K562 (cell line): ENCODE results near the gene TUB. TPM values are rescaled to one million over a fixed set of nuclear protein-coding genes. Genes with fewer than 3 reads are reported as not detected.

Source experiments
- KHSRP ChIP-seq: fragments of 450-650 bp; IDR thresholded peaks from 2 replicates; pipeline ENCODE4 v1.6.1; 2017
- NR2C1 ChIP-seq, 2 experiments: fragments of 450-650 bp; IDR thresholded peaks; 2 replicates each; pipeline ENCODE4 v1.6.1; 2017; ENCODE audit warnings: mild to moderate bottlenecking in 2 of 2, antibody characterized with exemption in 1 of 2, inconsistent platforms in 1 of 2, missing compliant biosample characterization in 1 of 2, missing genetic modification characterization in 1 of 2
- NR3C1 ChIP-seq: sonication (generic); formaldehyde crosslinking; IDR thresholded peaks from 2 replicates; pipeline ENCODE4 v1.8.1; 2022; ENCODE audit warnings: missing genetic modification reagents
- RAD21 ChIP-seq, 2 experiments: fragments of 250-450 bp in 1 of 2; fragments of 450-650 bp in 1 of 2; sonication (Bioruptor Pico) in 1 of 2; formaldehyde crosslinking in 1 of 2; IDR thresholded peaks in 1 of 2; conservative IDR thresholded peaks in 1 of 2; 2 replicates each; pipeline versions ENCODE4 v1.4.0 to v1.8.0; 2020 to 2022; ENCODE audit warnings: mild to moderate bottlenecking in 2 of 2, moderate library complexity in 1 of 2
- ZBED1 ChIP-seq: IDR thresholded peaks from 2 replicates; pipeline ENCODE4 v1.6.1; 2014
- ZNF146 ChIP-seq: IDR thresholded peaks from one replicate; pipeline ENCODE4 v1.6.1; 2018; ENCODE audit warnings: missing compliant biosample characterization; ENCODE audit not compliant: unreplicated experiment
- ZNF263 ChIP-seq: sonication (generic); formaldehyde crosslinking; IDR thresholded peaks from 2 replicates; pipeline ENCODE4 v1.8.0; 2022; ENCODE audit warnings: mild to moderate bottlenecking, missing genetic modification reagents, borderline replicate concordance
- polyA plus RNA-seq, 8 experiments: library from polyadenylated mRNA; depleted of rRNA in 4 of 8; stranded (reverse) in 5 of 8; unstranded in 3 of 8; fragments of >200 nt; fragmentation: Nextera tagmentation in 2 of 8; fragmentation: Illumina TruSeq in 1 of 8; extraction: Ambion mirVana in 2 of 8; extraction: Trizol in 1 of 8; gene quantifications; 2 replicates each; pipeline versions ENCODE4 v1.2.1 to v1.2.3, GENCODE V29; 2011 to 2014; ENCODE audit warnings: inconsistent platforms in 1 of 8, missing spikeins in 1 of 8
- total RNA-seq, 7 experiments: library from RNA; depleted of rRNA in 6 of 7; stranded (reverse); fragments of >200 nt in 6 of 7; fragmentation: Illumina TruSeq in 2 of 7; extraction: Trizol in 2 of 7; gene quantifications; 2 replicates each; pipeline versions ENCODE4 v1.2.1 to v1.2.3, GENCODE V29; 2011 to 2021; ENCODE audit warnings: low replicate concordance in 1 of 7
- TF ChIP-seq, protein P1 (sequence below): sonication (generic); formaldehyde crosslinking; IDR thresholded peaks from 2 replicates; pipeline ENCODE4 v1.8.0; 2022; ENCODE audit warnings: mild to moderate bottlenecking, missing genetic modification reagents
- TF ChIP-seq, protein P2 (sequence below), 2 experiments: fragments of 450-650 bp in 1 of 2; sonication (generic) in 1 of 2; formaldehyde crosslinking in 1 of 2; IDR thresholded peaks; 2 replicates each; pipeline versions ENCODE4 v1.7.1 to v1.9.0; 2016 to 2022; ENCODE audit warnings: inconsistent platforms in 1 of 2, mild to moderate bottlenecking in 1 of 2, missing genetic modification reagents in 1 of 2
- TF ChIP-seq, protein P3 (sequence below): fragments of 450-650 bp; IDR thresholded peaks from 2 replicates; pipeline ENCODE4 v1.6.1; 2016; ENCODE audit warnings: low read depth, mild to moderate bottlenecking, moderate library complexity
- TF ChIP-seq, protein P4 (sequence below): fragments of 250-450 bp; sonication (Bioruptor Pico); IDR thresholded peaks from 2 replicates; pipeline ENCODE4 v1.8.0; 2022; ENCODE audit warnings: moderate library complexity, mild to moderate bottlenecking, inconsistent platforms

TUB gene
- total and polyA plus RNA-seq, 9 of the 15 experiments (the other 6 are each of a cell fraction or from before 2014, with no cell fraction given), result not detected

DNA sequence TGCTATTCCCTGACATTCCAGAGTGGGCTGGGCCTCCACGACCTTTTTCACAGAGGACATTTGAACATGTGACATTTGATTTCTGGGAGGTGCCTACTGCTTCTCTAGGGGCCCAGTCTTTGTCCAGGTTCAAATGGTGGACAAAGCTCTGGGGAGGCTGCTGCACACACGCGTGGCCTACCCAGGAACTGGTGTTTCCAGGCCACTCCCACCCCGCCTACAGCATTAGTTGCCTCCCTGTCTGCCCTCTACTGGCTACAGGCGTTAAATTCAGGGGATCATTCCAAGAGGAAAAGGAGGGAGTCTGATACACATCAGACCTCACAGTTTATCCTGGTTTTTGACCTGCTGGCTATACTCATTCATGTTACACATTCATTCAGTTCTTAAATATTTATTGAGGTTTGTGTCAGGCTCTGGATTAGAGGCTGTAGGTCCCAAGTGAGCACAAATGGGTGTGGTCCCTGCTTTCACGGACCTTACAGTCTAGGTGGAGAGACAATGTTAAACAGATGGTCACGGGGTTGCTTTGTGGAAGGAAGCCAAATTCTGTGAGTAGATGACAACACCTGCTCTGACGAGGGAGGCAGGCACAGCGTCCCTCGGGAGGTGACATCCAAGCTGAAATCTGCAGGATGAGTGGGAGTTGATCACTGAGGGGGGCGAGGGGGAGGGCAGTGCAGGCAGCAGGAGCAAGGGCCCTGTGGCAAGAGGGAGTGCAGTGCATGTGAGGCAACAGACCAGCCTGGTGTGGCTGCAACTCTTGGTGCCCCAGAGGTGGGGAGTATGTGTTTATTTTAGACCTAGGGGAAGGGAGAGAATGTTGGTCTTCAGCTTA, 11.8 kb downstream of the TUB start (continued):
- TF ChIP-seq, protein P1, sequence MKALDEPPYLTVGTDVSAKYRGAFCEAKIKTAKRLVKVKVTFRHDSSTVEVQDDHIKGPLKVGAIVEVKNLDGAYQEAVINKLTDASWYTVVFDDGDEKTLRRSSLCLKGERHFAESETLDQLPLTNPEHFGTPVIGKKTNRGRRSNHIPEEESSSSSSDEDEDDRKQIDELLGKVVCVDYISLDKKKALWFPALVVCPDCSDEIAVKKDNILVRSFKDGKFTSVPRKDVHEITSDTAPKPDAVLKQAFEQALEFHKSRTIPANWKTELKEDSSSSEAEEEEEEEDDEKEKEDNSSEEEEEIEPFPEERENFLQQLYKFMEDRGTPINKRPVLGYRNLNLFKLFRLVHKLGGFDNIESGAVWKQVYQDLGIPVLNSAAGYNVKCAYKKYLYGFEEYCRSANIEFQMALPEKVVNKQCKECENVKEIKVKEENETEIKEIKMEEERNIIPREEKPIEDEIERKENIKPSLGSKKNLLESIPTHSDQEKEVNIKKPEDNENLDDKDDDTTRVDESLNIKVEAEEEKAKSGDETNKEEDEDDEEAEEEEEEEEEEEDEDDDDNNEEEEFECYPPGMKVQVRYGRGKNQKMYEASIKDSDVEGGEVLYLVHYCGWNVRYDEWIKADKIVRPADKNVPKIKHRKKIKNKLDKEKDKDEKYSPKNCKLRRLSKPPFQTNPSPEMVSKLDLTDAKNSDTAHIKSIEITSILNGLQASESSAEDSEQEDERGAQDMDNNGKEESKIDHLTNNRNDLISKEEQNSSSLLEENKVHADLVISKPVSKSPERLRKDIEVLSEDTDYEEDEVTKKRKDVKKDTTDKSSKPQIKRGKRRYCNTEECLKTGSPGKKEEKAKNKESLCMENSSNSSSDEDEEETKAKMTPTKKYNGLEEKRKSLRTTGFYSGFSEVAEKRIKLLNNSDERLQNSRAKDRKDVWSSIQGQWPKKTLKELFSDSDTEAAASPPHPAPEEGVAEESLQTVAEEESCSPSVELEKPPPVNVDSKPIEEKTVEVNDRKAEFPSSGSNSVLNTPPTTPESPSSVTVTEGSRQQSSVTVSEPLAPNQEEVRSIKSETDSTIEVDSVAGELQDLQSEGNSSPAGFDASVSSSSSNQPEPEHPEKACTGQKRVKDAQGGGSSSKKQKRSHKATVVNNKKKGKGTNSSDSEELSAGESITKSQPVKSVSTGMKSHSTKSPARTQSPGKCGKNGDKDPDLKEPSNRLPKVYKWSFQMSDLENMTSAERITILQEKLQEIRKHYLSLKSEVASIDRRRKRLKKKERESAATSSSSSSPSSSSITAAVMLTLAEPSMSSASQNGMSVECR (CRISPR knock-in tag), result no peak
- TF ChIP-seq ZBED1 (no peak), NR2C1 (IDR thresholded peaks at IDR 0.05) (no peak), NR2C1 (tag; IDR thresholded peaks at IDR 0.05) (no peak), RAD21 (CRISPR knock-in tag; conservative IDR thresholded peaks at IDR 0.05 in 1 of 2, IDR thresholded peaks at IDR 0.05 in 1 of 2) (peak; percentile 32 to 47), NR3C1 (CRISPR knock-in tag) (no peak), KHSRP (no peak), ZNF146 (CRISPR knock-in tag) (no peak), ZNF263 (no peak)
- TF ChIP-seq, protein P2, sequence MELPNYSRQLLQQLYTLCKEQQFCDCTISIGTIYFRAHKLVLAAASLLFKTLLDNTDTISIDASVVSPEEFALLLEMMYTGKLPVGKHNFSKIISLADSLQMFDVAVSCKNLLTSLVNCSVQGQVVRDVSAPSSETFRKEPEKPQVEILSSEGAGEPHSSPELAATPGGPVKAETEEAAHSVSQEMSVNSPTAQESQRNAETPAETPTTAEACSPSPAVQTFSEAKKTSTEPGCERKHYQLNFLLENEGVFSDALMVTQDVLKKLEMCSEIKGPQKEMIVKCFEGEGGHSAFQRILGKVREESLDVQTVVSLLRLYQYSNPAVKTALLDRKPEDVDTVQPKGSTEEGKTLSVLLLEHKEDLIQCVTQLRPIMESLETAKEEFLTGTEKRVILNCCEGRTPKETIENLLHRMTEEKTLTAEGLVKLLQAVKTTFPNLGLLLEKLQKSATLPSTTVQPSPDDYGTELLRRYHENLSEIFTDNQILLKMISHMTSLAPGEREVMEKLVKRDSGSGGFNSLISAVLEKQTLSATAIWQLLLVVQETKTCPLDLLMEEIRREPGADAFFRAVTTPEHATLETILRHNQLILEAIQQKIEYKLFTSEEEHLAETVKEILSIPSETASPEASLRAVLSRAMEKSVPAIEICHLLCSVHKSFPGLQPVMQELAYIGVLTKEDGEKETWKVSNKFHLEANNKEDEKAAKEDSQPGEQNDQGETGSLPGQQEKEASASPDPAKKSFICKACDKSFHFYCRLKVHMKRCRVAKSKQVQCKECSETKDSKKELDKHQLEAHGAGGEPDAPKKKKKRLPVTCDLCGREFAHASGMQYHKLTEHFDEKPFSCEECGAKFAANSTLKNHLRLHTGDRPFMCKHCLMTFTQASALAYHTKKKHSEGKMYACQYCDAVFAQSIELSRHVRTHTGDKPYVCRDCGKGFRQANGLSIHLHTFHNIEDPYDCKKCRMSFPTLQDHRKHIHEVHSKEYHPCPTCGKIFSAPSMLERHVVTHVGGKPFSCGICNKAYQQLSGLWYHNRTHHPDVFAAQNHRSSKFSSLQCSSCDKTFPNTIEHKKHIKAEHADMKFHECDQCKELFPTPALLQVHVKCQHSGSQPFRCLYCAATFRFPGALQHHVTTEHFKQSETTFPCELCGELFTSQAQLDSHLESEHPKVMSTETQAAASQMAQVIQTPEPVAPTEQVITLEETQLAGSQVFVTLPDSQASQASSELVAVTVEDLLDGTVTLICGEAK (IDR thresholded peaks at IDR 0.05), result no peak
- TF ChIP-seq, protein P2 (CRISPR knock-in tag; IDR thresholded peaks at IDR 0.05), result no peak
- TF ChIP-seq, protein P3, sequence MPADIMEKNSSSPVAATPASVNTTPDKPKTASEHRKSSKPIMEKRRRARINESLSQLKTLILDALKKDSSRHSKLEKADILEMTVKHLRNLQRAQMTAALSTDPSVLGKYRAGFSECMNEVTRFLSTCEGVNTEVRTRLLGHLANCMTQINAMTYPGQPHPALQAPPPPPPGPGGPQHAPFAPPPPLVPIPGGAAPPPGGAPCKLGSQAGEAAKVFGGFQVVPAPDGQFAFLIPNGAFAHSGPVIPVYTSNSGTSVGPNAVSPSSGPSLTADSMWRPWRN, result no peak
- TF ChIP-seq, protein P4, sequence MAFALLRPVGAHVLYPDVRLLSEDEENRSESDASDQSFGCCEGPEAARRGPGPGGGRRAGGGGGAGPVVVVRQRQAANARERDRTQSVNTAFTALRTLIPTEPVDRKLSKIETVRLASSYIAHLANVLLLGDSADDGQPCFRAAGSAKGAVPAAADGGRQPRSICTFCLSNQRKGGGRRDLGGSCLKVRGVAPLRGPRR, result no peak
